Cardiac fibroblast (primary cell): Measurements from ENCODE around the gene ADISSP.
A peak's percentile ranks its signal among the peaks of the same experiment; 100 is the strongest.
"Not testable (repeated sequence)": the region's sequence is repeated elsewhere in the genome, so short reads cannot be mapped to it uniquely, and the experiment has no call there.

ENCODE experiments used
- DNase-seq, 2 donors: peaks; one replicate each; pipeline versions ENCODE4 v3.0.0 to v3.0.0-alpha.2; 2010; ENCODE audit warnings: low read depth in 2 of 2
- H3K4me3 ChIP-seq, 2 donors: replicated peaks in 1 of 2; 1 replicate in 1 of 2; 2 replicates in 1 of 2; pipeline ENCODE4 v1.5.1; 2011; ENCODE audit warnings: low read depth in 2 of 2, low read length in 2 of 2, mild to moderate bottlenecking in 2 of 2, moderate library complexity in 1 of 2
- CTCF ChIP-seq: IDR thresholded peaks from one replicate; pipeline ENCODE4 v1.5.1; 2011; ENCODE audit warnings: low read depth, mild to moderate bottlenecking, low read length, inconsistent platforms

The ADISSP gene

GRCh38 chr20:3794701-3795420, 27.3 kb upstream of the ADISSP start:
- H3K4me3 ChIP-seq: peak overlapping the region; percentile 77 to 83
- TF ChIP-seq CTCF: no peak
- no peak for DNase-seq

GRCh38 chr20:3794168-3794567, 26.6 kb upstream of the ADISSP start:
- DNase-seq, H3K4me3 ChIP-seq: not testable (repeated sequence)

- H3K4me3 ChIP-seq, DNase-seq: not testable (repeated sequence)
These were observed 21.6 kb upstream of the ADISSP start for GRCh38 chr20:3789201-3789600.

GRCh38 chr20:3788685-3789155, 21.2 kb upstream of the ADISSP start:
- H3K4me3 ChIP-seq: no peak overlapping the region
- no peak for DNase-seq
- TF ChIP-seq CTCF: no peak

GRCh38 chr20:3787324-3788014, 19.9 kb upstream of the ADISSP start:
- no peak for TF ChIP-seq CTCF
- DNase-seq: no peak
- H3K4me3 ChIP-seq: peak overlapping the region; percentile 31 to 41

GRCh38 chr20:3786665-3787323, 19.2 kb upstream of the ADISSP start, which contains the start of gene CENPB:
TSS of gene CENPB (minus strand) at chr20:3786740. CDS start at chr20:3786483, 257 bp downstream.
- peak; percentile 33 for TF ChIP-seq CTCF
- peak; percentile 81 to 88 for DNase-seq
- peak within 1 kb of the TSS; percentile 69 to 74 for H3K4me3 ChIP-seq

GRCh38 chr20:3786126-3786484, 18.6 kb upstream of the ADISSP start:
- peak overlapping the region; percentile 69 to 74 for H3K4me3 ChIP-seq
- peak; percentile 67 for DNase-seq

More at GRCh38 chr20:3786126-3786484, 18.6 kb upstream of the ADISSP start:
- no peak for TF ChIP-seq CTCF
